Measurements from ENCODE around the gene SLC30A2.

GRCh38 chr1:26014179-26014578, 31.7 kb downstream of the SLC30A2 start:
- TF ChIP-seq, protein P1, sequence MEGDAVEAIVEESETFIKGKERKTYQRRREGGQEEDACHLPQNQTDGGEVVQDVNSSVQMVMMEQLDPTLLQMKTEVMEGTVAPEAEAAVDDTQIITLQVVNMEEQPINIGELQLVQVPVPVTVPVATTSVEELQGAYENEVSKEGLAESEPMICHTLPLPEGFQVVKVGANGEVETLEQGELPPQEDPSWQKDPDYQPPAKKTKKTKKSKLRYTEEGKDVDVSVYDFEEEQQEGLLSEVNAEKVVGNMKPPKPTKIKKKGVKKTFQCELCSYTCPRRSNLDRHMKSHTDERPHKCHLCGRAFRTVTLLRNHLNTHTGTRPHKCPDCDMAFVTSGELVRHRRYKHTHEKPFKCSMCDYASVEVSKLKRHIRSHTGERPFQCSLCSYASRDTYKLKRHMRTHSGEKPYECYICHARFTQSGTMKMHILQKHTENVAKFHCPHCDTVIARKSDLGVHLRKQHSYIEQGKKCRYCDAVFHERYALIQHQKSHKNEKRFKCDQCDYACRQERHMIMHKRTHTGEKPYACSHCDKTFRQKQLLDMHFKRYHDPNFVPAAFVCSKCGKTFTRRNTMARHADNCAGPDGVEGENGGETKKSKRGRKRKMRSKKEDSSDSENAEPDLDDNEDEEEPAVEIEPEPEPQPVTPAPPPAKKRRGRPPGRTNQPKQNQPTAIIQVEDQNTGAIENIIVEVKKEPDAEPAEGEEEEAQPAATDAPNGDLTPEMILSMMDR (conservative IDR thresholded peaks at IDR 0.05; ENCODE audit: low read depth, low read length) = no peak
- no peak for TF ChIP-seq EZH2 (IDR thresholded peaks at IDR 0.05; ENCODE audit: low read length, unreplicated experiment)

Data from PC-3 (cell line).